H9 (cell line): ENCODE measurements around the gene PIEZO2. TPM values are rescaled to one million over a fixed set of nuclear protein-coding genes. Genes with fewer than 3 reads are reported as not detected.

ENCODE experiments used
- DNase-seq: peaks from one replicate; pipeline ENCODE4 v3.0.0-alpha.2; 2017
- H2AFZ ChIP-seq: one replicate; pipeline ENCODE4 v1.6.1; 2013; ENCODE audit warnings: mild to moderate bottlenecking, low read length, control low read depth, moderate library complexity
- H2AK5ac ChIP-seq: 2 replicates; pipeline ENCODE4 v1.6.1; 2013; ENCODE audit warnings: low read length, control low read depth, mixed read lengths; ENCODE audit not compliant: insufficient read length
- H2BK120ac ChIP-seq: one replicate; pipeline ENCODE4 v1.6.1; 2013; ENCODE audit warnings: low read depth, mild to moderate bottlenecking, low read length, control low read depth, inconsistent platforms; ENCODE audit not compliant: poor library complexity, severe bottlenecking
- H2BK12ac ChIP-seq: 2 replicates; pipeline ENCODE4 v1.6.1; 2013; ENCODE audit warnings: low read length, control low read depth, mixed read lengths, low read depth; ENCODE audit not compliant: insufficient read length
- H2BK15ac ChIP-seq: 2 replicates; pipeline ENCODE4 v1.6.1; 2013; ENCODE audit warnings: low read depth, low read length, control low read depth
- H2BK20ac ChIP-seq: one replicate; pipeline ENCODE4 v1.6.1; 2013; ENCODE audit warnings: low read depth, mild to moderate bottlenecking, low read length, control low read depth, inconsistent platforms; ENCODE audit not compliant: poor library complexity, severe bottlenecking
- H2BK5ac ChIP-seq: 2 replicates; pipeline ENCODE4 v1.6.1; 2013; ENCODE audit warnings: low read length, control low read depth, mixed read lengths; ENCODE audit not compliant: insufficient read length
- H3K14ac ChIP-seq: 2 replicates; pipeline ENCODE4 v1.6.1; 2013; ENCODE audit warnings: low read length, control low read depth; ENCODE audit not compliant: insufficient read depth
- H3K18ac ChIP-seq: 2 replicates; pipeline ENCODE4 v1.6.1; 2013; ENCODE audit warnings: low read depth, mild to moderate bottlenecking, mixed read lengths, low read length, control low read depth; ENCODE audit not compliant: insufficient read length
- H3K23ac ChIP-seq: 2 replicates; pipeline ENCODE4 v1.6.1; 2013; ENCODE audit warnings: low read length, control low read depth, mixed read lengths, low read depth; ENCODE audit not compliant: insufficient read length
- H3K23me2 ChIP-seq: 2 replicates; pipeline ENCODE4 v1.6.1; 2013; ENCODE audit warnings: low read depth, mild to moderate bottlenecking, mixed read lengths, low read length, control low read depth; ENCODE audit not compliant: insufficient read length, poor library complexity, severe bottlenecking
- H3K27ac ChIP-seq: 2 replicates; pipeline ENCODE4 v1.5.1; 2013; ENCODE audit warnings: low read length, control low read depth, mixed read lengths, low read depth; ENCODE audit not compliant: insufficient read length
- H3K27me3 ChIP-seq: 2 replicates; pipeline ENCODE4 v1.6.1; 2013; ENCODE audit warnings: low read length, control low read depth, inconsistent platforms; ENCODE audit not compliant: insufficient read depth
- H3K4ac ChIP-seq: 2 replicates; pipeline ENCODE4 v1.6.1; 2013; ENCODE audit warnings: low read depth, mild to moderate bottlenecking, control low read depth, inconsistent platforms, low read length, moderate library complexity
- H3K4me1 ChIP-seq: 2 replicates; pipeline ENCODE4 v1.6.1; 2013; ENCODE audit warnings: low read length, control low read depth, inconsistent platforms; ENCODE audit not compliant: insufficient read depth
- H3K4me2 ChIP-seq: 2 replicates; pipeline ENCODE4 v1.6.1; 2013; ENCODE audit warnings: low read length, control low read depth, mixed read lengths; ENCODE audit not compliant: insufficient read length, insufficient read depth
- H3K56ac ChIP-seq: 2 replicates; pipeline ENCODE4 v1.6.1; 2013; ENCODE audit warnings: low read depth, mild to moderate bottlenecking, mixed read lengths, low read length, control low read depth; ENCODE audit not compliant: insufficient read length
- H3K79me1 ChIP-seq: 2 replicates; pipeline ENCODE4 v1.6.1; 2013; ENCODE audit warnings: low read depth, mild to moderate bottlenecking, moderate library complexity, low read length, control low read depth, inconsistent platforms; ENCODE audit not compliant: insufficient read depth, poor library complexity, severe bottlenecking
- H3K79me2 ChIP-seq: 2 replicates; pipeline ENCODE4 v1.6.1; 2013; ENCODE audit warnings: low read length, control low read depth, inconsistent platforms; ENCODE audit not compliant: insufficient read depth
- H3K9ac ChIP-seq: 2 replicates; pipeline ENCODE4 v1.6.1; 2013; ENCODE audit warnings: low read length, control low read depth, mixed read lengths; ENCODE audit not compliant: insufficient read length; ENCODE audit errors: extremely low read depth
- H3K9me3 ChIP-seq: one replicate; pipeline ENCODE4 v1.6.1; 2013; ENCODE audit warnings: low read depth, low read length, inconsistent platforms; ENCODE audit not compliant: control insufficient read depth
- H3T11ph ChIP-seq: one replicate; pipeline ENCODE4 v1.6.1; 2013; ENCODE audit warnings: mild to moderate bottlenecking, low read length, control low read depth, inconsistent platforms
- H4K20me1 ChIP-seq: one replicate; pipeline ENCODE4 v1.6.1; 2013; ENCODE audit not compliant: control insufficient read depth, insufficient read length, insufficient read depth
- H4K5ac ChIP-seq: 2 replicates; pipeline ENCODE4 v1.6.1; 2013; ENCODE audit warnings: low read depth, mild to moderate bottlenecking, mixed read lengths, low read length, control low read depth; ENCODE audit not compliant: insufficient read length
- H4K8ac ChIP-seq: replicated peaks from 2 replicates; pipeline ENCODE4 v1.6.1; 2013; ENCODE audit warnings: low read length, control low read depth, mixed read lengths, low read depth; ENCODE audit not compliant: insufficient read length
- H4K91ac ChIP-seq: 2 replicates; pipeline ENCODE4 v1.6.1; 2013; ENCODE audit warnings: low read depth, mild to moderate bottlenecking, moderate library complexity, mixed read lengths, low read length, control low read depth; ENCODE audit not compliant: insufficient read length
- H3K27ac Mint-ChIP-seq, 3 experiments: 2 replicates in 2 of 3; 3 replicates in 1 of 3; pipeline ENCODE4 v1.8.0; 2020 to 2021; ENCODE audit warnings: mixed read lengths in 3 of 3, mild to moderate bottlenecking in 1 of 3, moderate library complexity in 1 of 3
- H3K27me3 Mint-ChIP-seq: 2 replicates; pipeline ENCODE4 v1.8.0; 2021; ENCODE audit warnings: low read depth, mild to moderate bottlenecking, moderate library complexity, mixed read lengths
- H3K36me3 Mint-ChIP-seq, 3 experiments: 2 replicates in 2 of 3; 3 replicates in 1 of 3; pipeline ENCODE4 v1.8.0; 2020 to 2021; ENCODE audit warnings: low read depth in 3 of 3, mixed read lengths in 3 of 3; ENCODE audit not compliant: insufficient read depth in 1 of 3
- H3K4me1 Mint-ChIP-seq, 2 experiments: 2 replicates each; pipeline ENCODE4 v1.8.0; 2020; ENCODE audit warnings: mixed read lengths in 2 of 2
- H3K4me3 Mint-ChIP-seq, 2 experiments: 2 replicates in 1 of 2; 3 replicates in 1 of 2; pipeline ENCODE4 v1.8.0; 2020 to 2021; ENCODE audit warnings: mild to moderate bottlenecking in 2 of 2, mixed read lengths in 2 of 2, moderate library complexity in 1 of 2
- H3K9me3 Mint-ChIP-seq, 2 experiments: 2 replicates in 1 of 2; 3 replicates in 1 of 2; pipeline ENCODE4 v1.8.0; 2020; ENCODE audit warnings: mild to moderate bottlenecking in 2 of 2, mixed read lengths in 2 of 2, moderate library complexity in 1 of 2
- WGBS: extraction: QIAGEN DNeasy Blood & Tissue Kit; methylation state at CpG from one replicate; pipeline ENCODE4 v1.1.7; 2013; ENCODE audit warnings: missing lambda C conversion rate, low lambda C conversion rate, mixed read lengths; ENCODE audit not compliant: insufficient read length; ENCODE audit errors: extremely low coverage; 5-methylcytosine and 5-hydroxymethylcytosine counted together
- total RNA-seq: library from RNA; stranded (reverse); gene quantifications from 2 replicates; pipeline ENCODE4 v1.2.1, GENCODE V29; 2021
- TF ChIP-seq, protein P1 (sequence below): fragments of 200-600 bp; sonication (generic); conservative IDR thresholded peaks from 3 replicates; pipeline ENCODE4 v1.8.0; 2021; ENCODE audit warnings: antibody characterized with exemption, mild to moderate bottlenecking

PIEZO2 gene
- total RNA-seq, 1 experiment from 2014 or later = 3.9 TPM

GRCh38 chr18:10760986-10761385, 388.4 kb downstream of the PIEZO2 start:
- no peak overlapping the region for H3K4me2 ChIP-seq

More at GRCh38 chr18:10760986-10761385, 388.4 kb downstream of the PIEZO2 start:
- Histone ChIP-seq H2AFZ (no peak overlapping the region), H3K18ac (no peak overlapping the region), H2BK5ac (no peak overlapping the region), H2BK120ac (no peak overlapping the region), H3K27ac (no peak overlapping the region), H3K4ac (no peak overlapping the region), H3K79me2 (no peaks in the 10 kb centered on the region), H3K23me2 (no peaks in the 10 kb centered on the region), H2BK20ac (no peak overlapping the region), H4K5ac (no peak overlapping the region), H4K91ac (no peak overlapping the region), H3K4me1 (no peaks in the 10 kb centered on the region), H3T11ph (no peak overlapping the region), H2AK5ac (no peak overlapping the region), H4K20me1 (no peaks in the 10 kb centered on the region), H3K27me3 (no peaks in the 10 kb centered on the region), H3K56ac (no peak overlapping the region), H3K9me3 (no peaks in the 10 kb centered on the region), H3K14ac (no peak overlapping the region), H4K8ac (no peak overlapping the region), H2BK12ac (no peak overlapping the region), H3K9ac (no peak overlapping the region), H3K79me1 (no peaks in the 10 kb centered on the region), H3K23ac (no peak overlapping the region), H2BK15ac (no peak overlapping the region)
- no CpG with 5 or more reads among the region's 5 CpGs for WGBS
- TF ChIP-seq, protein P1, sequence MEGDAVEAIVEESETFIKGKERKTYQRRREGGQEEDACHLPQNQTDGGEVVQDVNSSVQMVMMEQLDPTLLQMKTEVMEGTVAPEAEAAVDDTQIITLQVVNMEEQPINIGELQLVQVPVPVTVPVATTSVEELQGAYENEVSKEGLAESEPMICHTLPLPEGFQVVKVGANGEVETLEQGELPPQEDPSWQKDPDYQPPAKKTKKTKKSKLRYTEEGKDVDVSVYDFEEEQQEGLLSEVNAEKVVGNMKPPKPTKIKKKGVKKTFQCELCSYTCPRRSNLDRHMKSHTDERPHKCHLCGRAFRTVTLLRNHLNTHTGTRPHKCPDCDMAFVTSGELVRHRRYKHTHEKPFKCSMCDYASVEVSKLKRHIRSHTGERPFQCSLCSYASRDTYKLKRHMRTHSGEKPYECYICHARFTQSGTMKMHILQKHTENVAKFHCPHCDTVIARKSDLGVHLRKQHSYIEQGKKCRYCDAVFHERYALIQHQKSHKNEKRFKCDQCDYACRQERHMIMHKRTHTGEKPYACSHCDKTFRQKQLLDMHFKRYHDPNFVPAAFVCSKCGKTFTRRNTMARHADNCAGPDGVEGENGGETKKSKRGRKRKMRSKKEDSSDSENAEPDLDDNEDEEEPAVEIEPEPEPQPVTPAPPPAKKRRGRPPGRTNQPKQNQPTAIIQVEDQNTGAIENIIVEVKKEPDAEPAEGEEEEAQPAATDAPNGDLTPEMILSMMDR = no peak
- DNase-seq = no peak
- Mint-ChIP-seq H3K27me3 (no peaks in the 10 kb centered on the region; the same call in 1 of the 2 replicates), H3K9me3 (no peaks in the 10 kb centered on the region), H3K27ac (no peak overlapping the region), H3K36me3 (peaks cover 0 to 10% (median 0%) of the 10 kb centered on the region in 3 experiments; a peak in 3 of 7 replicates), H3K4me3 (no peak overlapping the region), H3K4me1 (no peaks in the 10 kb centered on the region)
